ENCODE data around the gene MRPL46.
A peak's percentile ranks its signal among the peaks of the same experiment; 100 is the strongest.

The MRPL46 gene

DNA sequence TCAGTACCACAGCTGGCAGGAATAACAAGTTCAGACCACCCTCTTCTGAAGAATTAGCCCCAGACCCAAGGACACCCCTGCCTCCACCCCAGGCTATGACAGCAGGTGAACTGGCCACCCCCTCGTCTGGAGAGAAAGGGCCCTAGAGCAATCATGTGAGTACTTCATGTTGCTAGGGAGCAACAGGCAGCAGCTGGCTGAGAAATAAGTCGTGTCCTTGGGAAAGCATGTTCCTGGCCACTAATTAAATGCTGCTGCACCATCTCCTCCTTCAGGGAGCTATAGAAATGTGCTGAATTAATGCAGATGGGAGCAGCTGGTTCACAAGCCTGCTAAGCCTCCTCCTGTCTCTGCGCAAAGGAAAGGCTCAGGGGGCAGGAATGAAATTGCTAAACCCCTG, 31.8 kb upstream of the MRPL46 start:
- no peak for TF ChIP-seq NFIC (IDR thresholded peaks at IDR 0.05)
- TF ChIP-seq, protein P1, sequence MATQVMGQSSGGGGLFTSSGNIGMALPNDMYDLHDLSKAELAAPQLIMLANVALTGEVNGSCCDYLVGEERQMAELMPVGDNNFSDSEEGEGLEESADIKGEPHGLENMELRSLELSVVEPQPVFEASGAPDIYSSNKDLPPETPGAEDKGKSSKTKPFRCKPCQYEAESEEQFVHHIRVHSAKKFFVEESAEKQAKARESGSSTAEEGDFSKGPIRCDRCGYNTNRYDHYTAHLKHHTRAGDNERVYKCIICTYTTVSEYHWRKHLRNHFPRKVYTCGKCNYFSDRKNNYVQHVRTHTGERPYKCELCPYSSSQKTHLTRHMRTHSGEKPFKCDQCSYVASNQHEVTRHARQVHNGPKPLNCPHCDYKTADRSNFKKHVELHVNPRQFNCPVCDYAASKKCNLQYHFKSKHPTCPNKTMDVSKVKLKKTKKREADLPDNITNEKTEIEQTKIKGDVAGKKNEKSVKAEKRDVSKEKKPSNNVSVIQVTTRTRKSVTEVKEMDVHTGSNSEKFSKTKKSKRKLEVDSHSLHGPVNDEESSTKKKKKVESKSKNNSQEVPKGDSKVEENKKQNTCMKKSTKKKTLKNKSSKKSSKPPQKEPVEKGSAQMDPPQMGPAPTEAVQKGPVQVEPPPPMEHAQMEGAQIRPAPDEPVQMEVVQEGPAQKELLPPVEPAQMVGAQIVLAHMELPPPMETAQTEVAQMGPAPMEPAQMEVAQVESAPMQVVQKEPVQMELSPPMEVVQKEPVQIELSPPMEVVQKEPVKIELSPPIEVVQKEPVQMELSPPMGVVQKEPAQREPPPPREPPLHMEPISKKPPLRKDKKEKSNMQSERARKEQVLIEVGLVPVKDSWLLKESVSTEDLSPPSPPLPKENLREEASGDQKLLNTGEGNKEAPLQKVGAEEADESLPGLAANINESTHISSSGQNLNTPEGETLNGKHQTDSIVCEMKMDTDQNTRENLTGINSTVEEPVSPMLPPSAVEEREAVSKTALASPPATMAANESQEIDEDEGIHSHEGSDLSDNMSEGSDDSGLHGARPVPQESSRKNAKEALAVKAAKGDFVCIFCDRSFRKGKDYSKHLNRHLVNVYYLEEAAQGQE (IDR thresholded peaks at IDR 0.05; ENCODE audit: low read depth): no peak

DNA sequence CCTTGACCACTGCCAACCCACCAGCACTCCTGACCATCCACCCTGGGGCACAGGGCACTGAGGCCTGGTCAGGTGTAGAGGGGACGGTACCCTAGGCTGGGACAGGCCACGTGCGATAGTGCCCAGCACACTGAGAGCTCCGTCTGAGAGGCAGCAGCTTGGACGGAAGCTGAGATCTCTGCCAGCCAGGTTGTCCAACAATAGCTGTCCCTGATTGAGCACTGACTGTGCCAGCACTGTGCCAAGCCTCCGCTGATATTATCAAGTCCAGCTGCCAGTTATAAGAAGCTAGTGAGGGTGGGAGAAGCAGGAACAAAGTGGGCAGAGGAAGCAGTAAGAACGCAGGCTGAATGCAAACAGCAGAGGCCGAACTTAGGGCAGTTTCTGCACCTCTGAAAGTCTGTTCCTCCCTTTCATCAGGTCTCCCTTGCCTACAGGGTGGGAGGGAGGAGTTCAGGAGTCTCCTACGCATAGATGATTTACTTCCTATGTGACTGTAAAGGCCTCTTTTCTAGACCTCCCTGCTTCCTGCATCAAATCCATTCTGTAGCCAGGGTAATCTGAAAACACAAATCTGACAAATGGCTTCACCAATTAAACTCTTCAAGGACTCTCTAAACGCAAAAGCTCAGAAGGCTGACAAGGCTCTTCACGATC, 30.0 kb upstream of the MRPL46 start:
- TF ChIP-seq NFIC (IDR thresholded peaks at IDR 0.05) (no peak), YY1 (IDR thresholded peaks at IDR 0.05; ENCODE audit: low read depth) (no peak)
- TF ChIP-seq, protein P1 (IDR thresholded peaks at IDR 0.05; ENCODE audit: low read depth): no peak

DNA sequence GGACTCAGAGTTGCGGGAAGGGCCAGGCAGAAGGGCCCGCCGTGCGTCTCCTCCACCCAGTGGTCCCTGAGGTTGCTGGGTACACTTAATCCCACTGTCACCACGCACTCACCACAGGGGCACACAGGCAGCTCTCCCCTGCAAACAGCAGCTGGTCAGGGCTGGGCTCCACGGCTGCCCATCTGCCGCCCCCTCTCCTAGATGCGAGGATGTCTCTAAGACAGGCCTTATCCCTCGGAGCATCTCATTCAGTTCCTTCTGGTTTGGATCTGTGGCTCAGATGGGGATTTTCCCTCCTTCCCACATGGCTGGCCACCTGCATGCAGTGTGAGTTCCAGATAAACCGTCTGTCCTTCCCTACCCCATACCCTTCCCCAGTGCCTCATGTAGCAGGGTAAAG, 26.7 kb upstream of the MRPL46 start:
- no peak for TF ChIP-seq TAF1 (IDR thresholded peaks at IDR 0.05; ENCODE audit: low read depth)
- TF ChIP-seq TEAD4 (IDR thresholded peaks at IDR 0.05): no peak
- no peak for TF ChIP-seq RAD21 (IDR thresholded peaks at IDR 0.05; ENCODE audit: low read depth)
- TF ChIP-seq, protein P2, sequence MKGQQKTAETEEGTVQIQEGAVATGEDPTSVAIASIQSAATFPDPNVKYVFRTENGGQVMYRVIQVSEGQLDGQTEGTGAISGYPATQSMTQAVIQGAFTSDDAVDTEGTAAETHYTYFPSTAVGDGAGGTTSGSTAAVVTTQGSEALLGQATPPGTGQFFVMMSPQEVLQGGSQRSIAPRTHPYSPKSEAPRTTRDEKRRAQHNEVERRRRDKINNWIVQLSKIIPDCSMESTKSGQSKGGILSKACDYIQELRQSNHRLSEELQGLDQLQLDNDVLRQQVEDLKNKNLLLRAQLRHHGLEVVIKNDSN (IDR thresholded peaks at IDR 0.05): no peak
- no peak for TF ChIP-seq ZBTB7A (IDR thresholded peaks at IDR 0.05; ENCODE audit: low read depth)

GRCh38 chr15:88491158-88491557, 24.0 kb upstream of the MRPL46 start:
- TF ChIP-seq, protein P2 (IDR thresholded peaks at IDR 0.05): no peak

GRCh38 chr15:88490036-88490435, 22.8 kb upstream of the MRPL46 start:
- TF ChIP-seq ZBTB7A (IDR thresholded peaks at IDR 0.05; ENCODE audit: low read depth) (no peak), TAF1 (IDR thresholded peaks at IDR 0.05; ENCODE audit: low read depth) (no peak), EGR1 (IDR thresholded peaks at IDR 0.05) (no peak), TEAD4 (IDR thresholded peaks at IDR 0.05) (no peak), YY1 (IDR thresholded peaks at IDR 0.05; ENCODE audit: low read depth) (no peak), RAD21 (IDR thresholded peaks at IDR 0.05; ENCODE audit: low read depth) (no peak), NFIC (IDR thresholded peaks at IDR 0.05) (no peak)
- TF ChIP-seq, protein P2 (IDR thresholded peaks at IDR 0.05): no peak
- TF ChIP-seq, protein P3, sequence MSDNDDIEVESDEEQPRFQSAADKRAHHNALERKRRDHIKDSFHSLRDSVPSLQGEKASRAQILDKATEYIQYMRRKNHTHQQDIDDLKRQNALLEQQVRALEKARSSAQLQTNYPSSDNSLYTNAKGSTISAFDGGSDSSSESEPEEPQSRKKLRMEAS (IDR thresholded peaks at IDR 0.05): no peak

- TF ChIP-seq, protein P1 (IDR thresholded peaks at IDR 0.05; ENCODE audit: low read depth): peak; percentile 70
- TF ChIP-seq FOXM1 (IDR thresholded peaks at IDR 0.05; ENCODE audit: borderline replicate concordance, low read depth) (no peak), TEAD4 (IDR thresholded peaks at IDR 0.05) (no peak), EGR1 (IDR thresholded peaks at IDR 0.05) (no peak), RAD21 (IDR thresholded peaks at IDR 0.05; ENCODE audit: low read depth) (no peak)
Observed at GRCh38 chr15:88489321-88489720, 22.1 kb upstream of the MRPL46 start.

All from Ishikawa (cell line).